K562 (cell line): ENCODE results near the gene RHEBL1. TPM values are rescaled to one million over a fixed set of nuclear protein-coding genes. Genes with fewer than 3 reads are reported as not detected.
A peak's percentile ranks its signal among the peaks of the same experiment; 100 is the strongest.

ENCODE experiments used
- GTF2F1 ChIP-seq: IDR thresholded peaks from 2 replicates; pipeline ENCODE4 v1.6.1; 2011; ENCODE audit warnings: low read depth, low read length, improper control_type of control experiment
- PHF8 ChIP-seq: fragments of 200-600 bp; sonication (generic); IDR thresholded peaks from 2 replicates; pipeline ENCODE4 v1.6.1; 2012; ENCODE audit warnings: mixed run types, mild to moderate bottlenecking, inconsistent platforms, low read length, moderate library complexity, borderline replicate concordance
- RCOR1 ChIP-seq, 2 experiments: IDR thresholded peaks; 2 replicates each; pipeline ENCODE4 v1.6.1; 2012; ENCODE audit warnings: low read depth in 2 of 2, low read length in 2 of 2, borderline replicate concordance in 1 of 2, improper control_type of control experiment in 1 of 2
- SMAD3 ChIP-seq: fragments of 450-650 bp; formaldehyde crosslinking; conservative IDR thresholded peaks from 2 replicates; pipeline ENCODE4 v1.4.0; 2020; ENCODE audit warnings: mild to moderate bottlenecking
- SMARCE1 ChIP-seq: fragments of 450-650 bp; IDR thresholded peaks from 2 replicates; pipeline ENCODE4 v1.7.1; 2016; ENCODE audit warnings: mild to moderate bottlenecking
- TAL1 ChIP-seq: fragments of 450-650 bp; IDR thresholded peaks from 2 replicates; pipeline ENCODE4 v1.6.1; 2016; ENCODE audit warnings: mild to moderate bottlenecking
- ZBTB33 ChIP-seq: sonication (generic); formaldehyde crosslinking; IDR thresholded peaks from 2 replicates; pipeline ENCODE4 v1.8.1; 2023; ENCODE audit warnings: mild to moderate bottlenecking, missing genetic modification reagents
- ZBTB40 ChIP-seq, 2 experiments: fragments of 450-650 bp in 1 of 2; sonication (generic) in 1 of 2; formaldehyde crosslinking in 1 of 2; IDR thresholded peaks; 2 replicates each; pipeline versions ENCODE4 v1.7.1 to v1.9.0; 2016 to 2022; ENCODE audit warnings: inconsistent platforms in 1 of 2, mild to moderate bottlenecking in 1 of 2, missing genetic modification reagents in 1 of 2
- ZNF764 ChIP-seq: fragments of 250-450 bp; sonication (Bioruptor Pico); IDR thresholded peaks from 2 replicates; pipeline ENCODE4 v1.4.0; 2020; ENCODE audit warnings: low read depth, mild to moderate bottlenecking, moderate library complexity
- polyA plus RNA-seq, 8 experiments: library from polyadenylated mRNA; depleted of rRNA in 4 of 8; stranded (reverse) in 5 of 8; unstranded in 3 of 8; fragments of >200 nt; fragmentation: Nextera tagmentation in 2 of 8; fragmentation: Illumina TruSeq in 1 of 8; extraction: Ambion mirVana in 2 of 8; extraction: Trizol in 1 of 8; gene quantifications; 2 replicates each; pipeline versions ENCODE4 v1.2.1 to v1.2.3, GENCODE V29; 2011 to 2014; ENCODE audit warnings: inconsistent platforms in 1 of 8, missing spikeins in 1 of 8
- total RNA-seq, 7 experiments: library from RNA; depleted of rRNA in 6 of 7; stranded (reverse); fragments of >200 nt in 6 of 7; fragmentation: Illumina TruSeq in 2 of 7; extraction: Trizol in 2 of 7; gene quantifications; 2 replicates each; pipeline versions ENCODE4 v1.2.1 to v1.2.3, GENCODE V29; 2011 to 2021; ENCODE audit warnings: low replicate concordance in 1 of 7

The RHEBL1 gene
- total and polyA plus RNA-seq, 9 of the 15 experiments (the other 6 are each of a cell fraction or from before 2014, with no cell fraction given), result 4.3 to 36.1 (median 8.2) TPM

GRCh38 chr12:49094160-49094974 is 24.6 kb upstream of the RHEBL1 start, which contains the start of gene DHH (continued):
- no peak for TF ChIP-seq ZBTB40 (IDR thresholded peaks at IDR 0.05)
- no peak for TF ChIP-seq ZBTB40 (CRISPR knock-in tag; IDR thresholded peaks at IDR 0.05)
- no peak for TF ChIP-seq SMAD3 (CRISPR knock-in tag)
- TF ChIP-seq GTF2F1, result no peak
- no peak for TF ChIP-seq RCOR1 (IDR thresholded peaks at IDR 0.05; ENCODE audit: borderline replicate concordance in 1 of 2, low read depth in 2 of 2, low read length in 2 of 2)
- TF ChIP-seq ZBTB33 (CRISPR knock-in tag), result peak; percentile 47; the same call in 1 of the 2 replicates
- no peak for TF ChIP-seq TAL1
- no peak for TF ChIP-seq ZNF764
- no peak for TF ChIP-seq SMARCE1
- peak; percentile 34; the same call in 1 of the 2 replicates for TF ChIP-seq PHF8
